B cell (primary cell): ENCODE measurements around the gene SPINT4.
"Not testable (repeated sequence)": the region's sequence is repeated elsewhere in the genome, so short reads cannot be mapped to it uniquely, and the experiment has no call there.

ENCODE experiments used
- EZH2 ChIP-seq: IDR thresholded peaks from 2 replicates; pipeline ENCODE4 v1.6.1; 2012; ENCODE audit warnings: borderline replicate concordance, low read depth, mild to moderate bottlenecking, moderate library complexity, low read length; ENCODE audit not compliant: insufficient read depth, poor library complexity, severe bottlenecking
- TF ChIP-seq, protein P1 (sequence below): fragments of 200-600 bp; IDR thresholded peaks from one replicate; pipeline ENCODE4 v1.8.0; 2022; ENCODE audit warnings: antibody characterized with exemption, mild to moderate bottlenecking

DNA sequence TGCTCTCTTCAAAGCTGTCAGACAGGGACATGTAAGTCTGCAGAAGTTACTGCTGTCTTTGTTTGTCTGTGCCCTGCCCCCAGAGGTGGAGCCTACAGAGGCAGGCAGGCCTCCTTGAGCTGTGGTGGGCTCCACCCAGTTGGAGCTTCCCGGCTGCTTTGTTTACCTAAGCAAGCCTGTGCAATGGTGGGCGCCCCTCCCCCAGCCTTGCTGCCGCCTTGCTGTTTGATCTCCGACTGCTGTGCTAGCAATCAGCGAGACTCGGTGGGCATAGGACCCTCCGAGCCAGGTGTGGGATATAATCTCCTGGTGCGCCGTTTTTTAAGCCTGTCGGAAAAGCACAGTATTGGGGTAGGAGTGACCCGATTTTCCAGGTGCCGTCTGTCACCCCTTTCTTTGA is 28.8 kb upstream of the SPINT4 start:
- TF ChIP-seq, protein P1, sequence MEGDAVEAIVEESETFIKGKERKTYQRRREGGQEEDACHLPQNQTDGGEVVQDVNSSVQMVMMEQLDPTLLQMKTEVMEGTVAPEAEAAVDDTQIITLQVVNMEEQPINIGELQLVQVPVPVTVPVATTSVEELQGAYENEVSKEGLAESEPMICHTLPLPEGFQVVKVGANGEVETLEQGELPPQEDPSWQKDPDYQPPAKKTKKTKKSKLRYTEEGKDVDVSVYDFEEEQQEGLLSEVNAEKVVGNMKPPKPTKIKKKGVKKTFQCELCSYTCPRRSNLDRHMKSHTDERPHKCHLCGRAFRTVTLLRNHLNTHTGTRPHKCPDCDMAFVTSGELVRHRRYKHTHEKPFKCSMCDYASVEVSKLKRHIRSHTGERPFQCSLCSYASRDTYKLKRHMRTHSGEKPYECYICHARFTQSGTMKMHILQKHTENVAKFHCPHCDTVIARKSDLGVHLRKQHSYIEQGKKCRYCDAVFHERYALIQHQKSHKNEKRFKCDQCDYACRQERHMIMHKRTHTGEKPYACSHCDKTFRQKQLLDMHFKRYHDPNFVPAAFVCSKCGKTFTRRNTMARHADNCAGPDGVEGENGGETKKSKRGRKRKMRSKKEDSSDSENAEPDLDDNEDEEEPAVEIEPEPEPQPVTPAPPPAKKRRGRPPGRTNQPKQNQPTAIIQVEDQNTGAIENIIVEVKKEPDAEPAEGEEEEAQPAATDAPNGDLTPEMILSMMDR = not testable (repeated sequence)
- TF ChIP-seq EZH2 = not testable (repeated sequence)
